Measurements from ENCODE around the gene STX1A. TPM values are rescaled to one million over a fixed set of nuclear protein-coding genes. Genes with fewer than 3 reads are reported as not detected.

STX1A gene
- total RNA-seq, 3 donors from 2014 or later, result 5.2 to 23.9 (median 6.1) TPM

DNA sequence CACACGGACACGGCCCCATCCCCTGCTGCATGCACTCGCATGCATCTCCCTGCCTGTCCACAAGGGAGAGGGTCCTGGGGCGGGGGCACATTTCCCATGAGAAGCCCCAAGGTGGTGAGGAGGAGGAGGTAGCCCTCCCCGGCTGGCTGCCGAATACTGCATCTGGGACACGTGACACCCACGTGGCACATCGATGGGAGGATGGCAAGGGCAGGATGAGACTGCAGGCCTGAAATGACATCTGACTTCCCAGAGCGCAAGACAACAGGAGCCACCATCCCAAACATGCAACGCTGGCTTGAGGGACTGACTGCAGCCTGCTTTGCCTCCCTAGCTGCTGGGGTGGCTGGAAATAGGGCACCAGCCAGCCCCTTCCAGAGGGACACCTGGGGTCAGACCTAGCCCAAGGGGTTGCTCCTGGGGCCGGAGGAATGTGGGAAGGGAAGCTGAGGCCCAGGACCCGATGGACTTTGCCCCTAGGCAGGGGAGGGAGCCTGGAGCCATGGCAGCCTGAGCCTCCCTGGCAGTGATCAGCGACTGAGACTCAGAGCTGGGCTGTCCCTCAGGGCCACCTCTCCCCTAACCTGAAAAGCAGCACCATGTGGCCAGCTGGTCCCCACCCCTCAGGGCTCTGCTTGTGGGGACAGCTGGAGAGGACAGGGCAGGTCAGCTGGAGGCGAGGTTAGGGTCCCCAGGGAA, 19.9 kb downstream of the STX1A start:
- ATAC-seq (no peak), DNase-seq (no peak)
- intact Hi-C loops (cut with DNase I, micrococcal nuclease), result no loop called here
- Histone ChIP-seq H3K9me3 (no peaks in the 10 kb centered on the region), H3K4me3 (no peak overlapping the region), H3K36me3 (ENCODE audit: low read depth) (no peaks in the 10 kb centered on the region), H3K4me1 (ENCODE audit: low read depth) (no peaks in the 10 kb centered on the region)
- TF ChIP-seq, protein P1, sequence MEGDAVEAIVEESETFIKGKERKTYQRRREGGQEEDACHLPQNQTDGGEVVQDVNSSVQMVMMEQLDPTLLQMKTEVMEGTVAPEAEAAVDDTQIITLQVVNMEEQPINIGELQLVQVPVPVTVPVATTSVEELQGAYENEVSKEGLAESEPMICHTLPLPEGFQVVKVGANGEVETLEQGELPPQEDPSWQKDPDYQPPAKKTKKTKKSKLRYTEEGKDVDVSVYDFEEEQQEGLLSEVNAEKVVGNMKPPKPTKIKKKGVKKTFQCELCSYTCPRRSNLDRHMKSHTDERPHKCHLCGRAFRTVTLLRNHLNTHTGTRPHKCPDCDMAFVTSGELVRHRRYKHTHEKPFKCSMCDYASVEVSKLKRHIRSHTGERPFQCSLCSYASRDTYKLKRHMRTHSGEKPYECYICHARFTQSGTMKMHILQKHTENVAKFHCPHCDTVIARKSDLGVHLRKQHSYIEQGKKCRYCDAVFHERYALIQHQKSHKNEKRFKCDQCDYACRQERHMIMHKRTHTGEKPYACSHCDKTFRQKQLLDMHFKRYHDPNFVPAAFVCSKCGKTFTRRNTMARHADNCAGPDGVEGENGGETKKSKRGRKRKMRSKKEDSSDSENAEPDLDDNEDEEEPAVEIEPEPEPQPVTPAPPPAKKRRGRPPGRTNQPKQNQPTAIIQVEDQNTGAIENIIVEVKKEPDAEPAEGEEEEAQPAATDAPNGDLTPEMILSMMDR (IDR thresholded peaks at IDR 0.05), result no peak

- ATAC-seq (no peak), DNase-seq (no peak)
- intact Hi-C loops (cut with DNase I, micrococcal nuclease), result no loop called here
- H3K36me3 ChIP-seq (ENCODE audit: low read depth), result no peaks in the 10 kb centered on the region
- no peak overlapping the region for H3K4me3 ChIP-seq
- TF ChIP-seq, protein P1 (IDR thresholded peaks at IDR 0.05), result no peak
- no peaks in the 10 kb centered on the region for H3K4me1 ChIP-seq (ENCODE audit: low read depth)
- no peaks in the 10 kb centered on the region for H3K9me3 ChIP-seq
Observed at GRCh38 chr7:73698410-73698809, 21.1 kb downstream of the STX1A start.

DNA sequence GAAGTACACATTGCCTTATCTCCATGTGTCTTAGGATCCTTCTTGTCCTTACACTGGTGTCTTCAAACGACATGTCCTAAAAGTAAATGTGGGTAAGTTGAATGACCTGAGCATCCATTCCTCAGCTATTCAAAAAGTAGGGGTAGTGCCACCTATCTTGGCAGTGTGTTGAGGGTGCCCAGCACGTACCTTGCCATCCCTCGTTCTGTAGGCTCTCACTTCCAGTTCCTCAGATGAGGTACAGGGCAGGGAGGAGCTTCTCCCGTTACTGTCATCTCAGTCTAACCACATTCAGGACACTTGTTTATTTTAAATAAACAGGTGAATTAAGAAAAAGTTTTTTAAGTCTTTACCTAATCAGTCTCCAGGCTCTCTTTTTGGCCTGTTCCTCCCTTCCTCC, 23.1 kb downstream of the STX1A start:
- no peak for ATAC-seq
- intact Hi-C loops (cut with DNase I, micrococcal nuclease), result no loop called here
- no peaks in the 10 kb centered on the region for H3K36me3 ChIP-seq (ENCODE audit: low read depth)

DNA sequence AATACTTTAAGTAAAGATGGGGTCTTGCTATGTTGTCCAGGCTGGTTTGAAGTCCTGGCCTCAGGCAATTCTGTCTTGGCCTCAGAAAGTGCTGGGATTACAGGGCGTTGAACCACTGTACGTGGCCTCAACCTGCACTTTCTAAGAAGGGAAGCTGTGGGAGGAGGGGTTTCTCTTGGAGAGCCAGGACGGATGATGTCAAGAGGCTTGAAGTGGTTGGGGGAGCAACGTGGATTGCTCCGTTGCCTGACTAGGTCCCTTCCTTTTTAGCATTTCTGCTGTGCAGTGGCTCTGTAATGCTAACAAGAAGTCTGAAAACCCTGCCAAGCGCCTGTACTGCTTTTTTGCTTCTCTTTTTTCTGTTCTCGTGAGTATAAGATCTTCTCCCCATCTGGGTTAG, 28.8 kb downstream of the STX1A start:
- TF ChIP-seq, protein P1 (IDR thresholded peaks at IDR 0.05), result no peak
- no peak for ATAC-seq
- Histone ChIP-seq H3K4me3 (no peak overlapping the region), H3K9me3 (no peaks in the 10 kb centered on the region), H3K36me3 (ENCODE audit: low read depth) (peaks cover 7% of the 10 kb centered on the region), H3K4me1 (ENCODE audit: low read depth) (no peaks in the 10 kb centered on the region)
- intact Hi-C loops (cut with DNase I, micrococcal nuclease), result no loop called here
- DNase-seq, result no peak

More for the DNA sequence above, 23.1 kb downstream of the STX1A start:
- Histone ChIP-seq H3K4me1 (ENCODE audit: low read depth) (no peaks in the 10 kb centered on the region), H3K4me3 (no peak overlapping the region), H3K9me3 (no peaks in the 10 kb centered on the region)
- TF ChIP-seq, protein P1 (IDR thresholded peaks at IDR 0.05), result no peak
- no peak for DNase-seq

DNA sequence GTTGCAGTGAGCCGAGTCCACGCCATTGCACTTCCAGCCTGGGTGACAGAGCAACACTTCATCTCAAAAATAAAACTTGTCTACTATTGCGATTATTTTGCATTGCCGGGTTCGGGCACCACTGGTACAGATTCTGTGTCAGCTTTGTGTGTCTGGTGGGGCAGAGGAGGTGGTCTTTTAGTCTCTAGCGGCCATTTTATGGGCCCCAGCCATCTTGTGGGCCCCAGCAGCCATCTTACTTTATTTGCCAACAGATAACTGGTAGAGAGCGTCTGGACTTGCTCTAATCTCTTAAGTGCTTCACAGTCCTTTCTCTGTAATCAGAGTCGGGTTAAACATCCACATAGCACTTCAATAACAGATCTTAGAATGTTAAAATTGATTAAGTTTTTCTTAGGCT, 31.2 kb downstream of the STX1A start:
- ATAC-seq, result no peak
- TF ChIP-seq, protein P1 (IDR thresholded peaks at IDR 0.05), result no peak
- Histone ChIP-seq H3K4me3 (no peak overlapping the region), H3K4me1 (ENCODE audit: low read depth) (peaks cover 9% of the 10 kb centered on the region), H3K9me3 (no peaks in the 10 kb centered on the region), H3K36me3 (ENCODE audit: low read depth) (peaks cover 7% of the 10 kb centered on the region)
- intact Hi-C loops (cut with DNase I, micrococcal nuclease), result no loop called here
- no peak for DNase-seq
